ENCODE measurements around the gene ZBTB40. TPM values are rescaled to one million over a fixed set of nuclear protein-coding genes. Genes with fewer than 3 reads are reported as not detected.

The ZBTB40 gene
- polyA plus RNA-seq, 2 of the 4 experiments (the other 2 are of a cell fraction), result 6.2 to 7.0 TPM

GRCh38 chr1:22566161-22566560 is 114.5 kb downstream of the ZBTB40 start:
- 58% methylated on average over 13 of the region's 14 CpGs for WGBS (ENCODE audit: missing lambda C conversion rate)
- no peak overlapping the region for H3K4me3 ChIP-seq
- POLR2A ChIA-PET, result no interaction called here
- no peak for TF ChIP-seq TP53 (CRISPR knock-in tag; IDR thresholded peaks at IDR 0.05)
- TF ChIP-seq FOSL2 (IDR thresholded peaks at IDR 0.05), result no peak
- no peak for TF ChIP-seq FOSL2 (CRISPR knock-in tag; IDR thresholded peaks at IDR 0.05)
- no peak for TF ChIP-seq JUNB (IDR thresholded peaks at IDR 0.05)
- TF ChIP-seq EP300 (IDR thresholded peaks at IDR 0.05), result no peak
- H3K4me1 ChIP-seq, result no peaks in the 10 kb centered on the region
- FAIRE-seq (no peak), DNase-seq (ENCODE audit: low read depth in 1 of 2, low spot score in 1 of 2) (no peak), ATAC-seq (no peak)
- H3K9me3 ChIP-seq, result no peaks in the 10 kb centered on the region
- no peak overlapping the region for H3K27ac ChIP-seq
- no peak overlapping the region for H3K4me2 ChIP-seq
- CTCF ChIA-PET, result no interaction called here

DNA sequence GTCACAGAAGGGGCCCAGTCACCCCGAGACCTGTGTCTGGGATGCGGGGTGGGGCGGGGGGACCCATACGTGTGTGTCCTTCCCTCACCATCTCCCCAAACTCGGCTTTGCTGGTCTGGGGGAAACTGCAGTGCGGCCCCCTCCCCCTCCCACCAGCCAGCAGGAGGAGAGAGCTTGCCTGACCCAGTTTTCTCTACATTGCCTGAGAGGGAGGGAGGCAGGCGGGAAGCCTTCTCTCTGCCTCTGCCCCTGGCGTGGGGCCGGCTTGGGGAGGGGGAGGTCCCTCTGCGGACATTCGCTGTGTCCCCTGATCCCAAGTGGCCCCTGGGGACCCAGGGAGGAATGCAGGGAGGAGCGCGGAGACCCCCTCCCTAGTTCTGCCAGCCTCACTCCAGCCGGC is 115.5 kb downstream of the ZBTB40 start:
- DNase-seq (ENCODE audit: low read depth in 1 of 2, low spot score in 1 of 2), result no peak
- H3K4me2 ChIP-seq, result no peak overlapping the region
- no peak overlapping the region for H3K4me3 ChIP-seq
- FAIRE-seq, result no peak
- WGBS (ENCODE audit: missing lambda C conversion rate), result no CpG with 5 or more reads among the region's 14 CpGs
- no peaks in the 10 kb centered on the region for H3K9me3 ChIP-seq
- ATAC-seq, result no peak
- H3K4me1 ChIP-seq, result no peaks in the 10 kb centered on the region
- ChIA-PET CTCF (no interaction called here), POLR2A (no interaction called here)
- no peak overlapping the region for H3K27ac ChIP-seq
- no peak for TF ChIP-seq HOXB5 (CRISPR knock-in tag; IDR thresholded peaks at IDR 0.05)

DNA sequence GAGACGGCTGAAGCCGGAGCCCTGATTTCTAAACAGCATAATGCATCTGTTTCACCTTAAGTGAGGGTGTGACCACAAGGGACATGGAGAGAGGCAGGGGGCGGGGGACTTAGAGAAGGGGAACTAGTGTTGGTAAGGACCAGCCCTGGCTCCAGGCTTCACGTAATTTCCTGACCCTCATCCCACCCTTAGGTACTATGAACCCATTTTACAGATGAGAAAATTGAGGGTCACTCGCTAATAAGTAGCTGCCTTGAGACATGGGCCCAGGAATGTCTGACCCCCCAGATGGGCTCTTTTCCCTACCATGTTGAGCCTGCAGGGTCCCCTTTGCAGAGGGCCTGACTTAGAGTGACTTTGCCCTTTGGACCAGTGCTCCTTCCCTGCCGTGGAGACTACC is 116.3 kb downstream of the ZBTB40 start:
- DNase-seq (ENCODE audit: low read depth in 1 of 2, low spot score in 1 of 2) (no peak), ATAC-seq (no peak), FAIRE-seq (no peak)
- H3K4me3 ChIP-seq, result no peak overlapping the region
- no peak overlapping the region for H3K4me2 ChIP-seq
- H3K27ac ChIP-seq, result no peak overlapping the region
- WGBS (ENCODE audit: missing lambda C conversion rate), result 33% methylated on average over 6 of the region's 6 CpGs
- H3K4me1 ChIP-seq, result no peaks in the 10 kb centered on the region
- ChIA-PET CTCF (interaction anchor here (1.0 kb wide), 1 partner anchor 16 kb away, joined by 5 read pairs; no protein-coding TSS in a partner anchor), POLR2A (no interaction called here)
- H3K9me3 ChIP-seq, result no peaks in the 10 kb centered on the region
- TF ChIP-seq ZSCAN20 (CRISPR knock-in tag; IDR thresholded peaks at IDR 0.05) (no peak), GATA3 (IDR thresholded peaks at IDR 0.05; ENCODE audit: borderline replicate concordance) (no peak), RFX5 (IDR thresholded peaks at IDR 0.05) (no peak), ZC3H11A (IDR thresholded peaks at IDR 0.05) (no peak), PBX3 (IDR thresholded peaks at IDR 0.05) (no peak), HOXB5 (CRISPR knock-in tag; IDR thresholded peaks at IDR 0.05) (no peak), ELK1 (IDR thresholded peaks at IDR 0.05; ENCODE audit: low read depth, low read length) (no peak), MYC (IDR thresholded peaks at IDR 0.05; ENCODE audit: borderline replicate concordance, low read length) (no peak), HOXA7 (CRISPR knock-in tag; IDR thresholded peaks at IDR 0.05) (no peak), HEYL (CRISPR knock-in tag; IDR thresholded peaks at IDR 0.05) (no peak), KDM5A (IDR thresholded peaks at IDR 0.05) (no peak)
- TF ChIP-seq, protein P1, sequence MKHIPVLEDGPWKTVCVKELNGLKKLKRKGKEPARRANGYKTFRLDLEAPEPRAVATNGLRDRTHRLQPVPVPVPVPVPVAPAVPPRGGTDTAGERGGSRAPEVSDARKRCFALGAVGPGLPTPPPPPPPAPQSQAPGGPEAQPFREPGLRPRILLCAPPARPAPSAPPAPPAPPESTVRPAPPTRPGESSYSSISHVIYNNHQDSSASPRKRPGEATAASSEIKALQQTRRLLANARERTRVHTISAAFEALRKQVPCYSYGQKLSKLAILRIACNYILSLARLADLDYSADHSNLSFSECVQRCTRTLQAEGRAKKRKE (CRISPR knock-in tag; IDR thresholded peaks at IDR 0.05; ENCODE audit: low read depth), result no peak

DNA sequence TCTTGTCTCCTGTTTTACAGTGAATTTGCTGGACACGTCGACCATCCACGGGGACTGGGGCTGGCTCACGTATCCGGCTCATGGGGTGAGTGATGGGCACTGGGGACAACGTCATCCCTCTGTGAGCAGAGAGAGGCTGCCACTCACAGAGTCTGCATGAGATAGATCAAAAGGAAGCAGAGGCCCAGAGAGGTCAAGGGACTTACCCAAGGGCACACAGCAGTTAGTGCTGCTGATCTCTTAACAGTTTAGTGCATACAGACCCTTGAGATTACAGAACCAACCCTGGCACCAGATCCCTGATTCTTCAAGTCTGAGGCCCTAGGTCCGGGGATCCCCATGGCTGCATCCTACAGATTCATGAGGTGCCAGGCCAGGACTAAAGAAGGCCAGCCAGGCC is 117.6 kb downstream of the ZBTB40 start:
- Histone ChIP-seq H3K9me3 (no peaks in the 10 kb centered on the region), H3K4me2 (no peak overlapping the region), H3K27ac (no peak overlapping the region), H3K4me1 (no peaks in the 10 kb centered on the region), H3K4me3 (no peak overlapping the region)
- ATAC-seq (no peak), FAIRE-seq (no peak), DNase-seq (ENCODE audit: low read depth in 1 of 2, low spot score in 1 of 2) (no peak)
- ChIA-PET POLR2A (no interaction called here), CTCF (no interaction called here)
- peak; percentile 43 for TF ChIP-seq ZFP36 (IDR thresholded peaks at IDR 0.05; ENCODE audit: borderline replicate concordance, partially characterized antibody)
- TF ChIP-seq POLR2AphosphoS2 (conservative IDR thresholded peaks at IDR 0.05; ENCODE audit: low read length), result no peak
- no peak for TF ChIP-seq MAZ (IDR thresholded peaks at IDR 0.05; ENCODE audit: borderline replicate concordance, low read depth, low read length)
- WGBS (ENCODE audit: missing lambda C conversion rate), result 79% methylated on average over 6 of the region's 7 CpGs
